ENCODE results near the gene PTPRN2. TPM values are rescaled to one million over a fixed set of nuclear protein-coding genes. Genes with fewer than 3 reads are reported as not detected.

The PTPRN2 gene
- total and polyA plus RNA-seq, 9 of the 15 experiments (the other 6 are each of a cell fraction or from before 2014, with no cell fraction given), result not detected

- TF ChIP-seq SIN3A (IDR thresholded peaks at IDR 0.05; ENCODE audit: borderline replicate concordance in 2 of 2, control insufficient read depth in 1 of 2, low read depth in 2 of 2, low read length in 2 of 2), result peak in 1 of 2 experiments; percentile 90; a peak in 1 of 4 replicates
- no peak for TF ChIP-seq SOX6 (IDR thresholded peaks at IDR 0.05)
- TF ChIP-seq MCM2 (IDR thresholded peaks at IDR 0.05; ENCODE audit: low read depth), result no peak
- no peak for TF ChIP-seq CHD1 (IDR thresholded peaks at IDR 0.05; ENCODE audit: low read length)
Measured at GRCh38 chr7:158587162-158588084, at the start of gene PTPRN2 (continued).

- ATAC-seq (peak; percentile 35), FAIRE-seq (no peak), DNase-seq (ENCODE audit: extremely low read depth in 1 of 4, low spot score in 3 of 4) (no peak)
- H3K4me1 ChIP-seq (replicated peaks in 1 of 2; ENCODE audit: control insufficient read depth in 2 of 2, insufficient read depth in 2 of 2, low read length in 2 of 2), result no peaks in the 10 kb centered on the region
- H3K36me3 ChIP-seq (ENCODE audit: control insufficient read depth, insufficient read depth, low read length), result peaks cover 67% of the 10 kb centered on the region
- 92% methylated on average over 11 of the region's 11 CpGs for WGBS (ENCODE audit: insufficient coverage, low coverage, missing lambda C conversion rate)
- H3K79me2 ChIP-seq (ENCODE audit: control insufficient read depth, insufficient read depth, low read length), result no peaks in the 10 kb centered on the region
- H2AFZ ChIP-seq (ENCODE audit: low read depth, low read length), result no peak overlapping the region
- no peaks in the 10 kb centered on the region for H3K9me3 ChIP-seq (replicated peaks; ENCODE audit: control insufficient read depth, insufficient read depth, low read depth, low read length)
- no peaks in the 10 kb centered on the region for H3K9me1 ChIP-seq (ENCODE audit: control insufficient read depth, insufficient read depth, low read length)
- no peak overlapping the region for H3K27ac ChIP-seq (ENCODE audit: extremely low read depth, low read depth, low read length)
- intact Hi-C loops (cut with micrococcal nuclease) (no loop called here), in situ Hi-C loops (cut with MboI) (no loop called here)
- no peak overlapping the region for H3K4me2 ChIP-seq (ENCODE audit: insufficient read depth, low read length)
- H4K20me1 ChIP-seq (replicated peaks; ENCODE audit: control insufficient read depth, insufficient read depth, low read length), result no peaks in the 10 kb centered on the region
- H3K9ac ChIP-seq (ENCODE audit: insufficient read depth in 1 of 2, low read depth in 2 of 2, low read length in 2 of 2), result peak overlapping the region in 1 of 2 experiments; percentile 41; a peak in 2 of 4 replicates
- ChIA-PET POLR2A (interaction anchor here (0.6 to 2.8 kb wide), 4 partner anchors 10 to 366 kb away, joined by 3 to 8 read pairs (median 6); no protein-coding TSS in a partner anchor), CTCF (ENCODE audit: low intra/inter-chr PET ratio) (no interaction called here)
- H3K27me3 ChIP-seq (ENCODE audit: control insufficient read depth in 2 of 2, insufficient read depth in 2 of 2, low read length in 2 of 2), result no peaks in the 10 kb centered on the region
- BruUV-seq (replicated peaks), result no TSS peak
- H3K4me3 ChIP-seq, result no peak overlapping the region
- no peak for TF ChIP-seq E2F1 (CRISPR knock-in tag; IDR thresholded peaks at IDR 0.05)
- TF ChIP-seq NFYB (IDR thresholded peaks at IDR 0.05; ENCODE audit: extremely low read depth, insufficient read length), result no peak
- peak; percentile 40 for TF ChIP-seq POLR2B (IDR thresholded peaks at IDR 0.05; ENCODE audit: low read depth, partially characterized antibody)
- no peak for TF ChIP-seq FOXJ3 (CRISPR knock-in tag; IDR thresholded peaks at IDR 0.05)
- TF ChIP-seq ZFP91 (CRISPR knock-in tag; IDR thresholded peaks at IDR 0.05), result no peak
- TF ChIP-seq ZNF146 (CRISPR knock-in tag; IDR thresholded peaks at IDR 0.05; ENCODE audit: unreplicated experiment), result no peak
- peak; percentile 80 for TF ChIP-seq POLR2AphosphoS2 (IDR thresholded peaks at IDR 0.05; ENCODE audit: low read length)
- no peak for TF ChIP-seq HOXB6 (CRISPR knock-in tag; IDR thresholded peaks at IDR 0.05; ENCODE audit: borderline replicate concordance)
- TF ChIP-seq ZNF224 (CRISPR knock-in tag; IDR thresholded peaks at IDR 0.05), result no peak
- no peak for TF ChIP-seq BCL6 (CRISPR knock-in tag; IDR thresholded peaks at IDR 0.05)
- no peak for TF ChIP-seq PURB (CRISPR knock-in tag; IDR thresholded peaks at IDR 0.05; ENCODE audit: low read depth)
- TF ChIP-seq LARP7 (IDR thresholded peaks at IDR 0.05), result no peak
- TF ChIP-seq SUPT5H (IDR thresholded peaks at IDR 0.05), result 0 out of 2 replicates have a peak, but pooled peaks have one; percentile 44
Measured at GRCh38 chr7:158633055-158633956, 45.7 kb upstream of the PTPRN2 start.
